ENCODE data around the gene PDE2A.

Gene PDE2A

DNA sequence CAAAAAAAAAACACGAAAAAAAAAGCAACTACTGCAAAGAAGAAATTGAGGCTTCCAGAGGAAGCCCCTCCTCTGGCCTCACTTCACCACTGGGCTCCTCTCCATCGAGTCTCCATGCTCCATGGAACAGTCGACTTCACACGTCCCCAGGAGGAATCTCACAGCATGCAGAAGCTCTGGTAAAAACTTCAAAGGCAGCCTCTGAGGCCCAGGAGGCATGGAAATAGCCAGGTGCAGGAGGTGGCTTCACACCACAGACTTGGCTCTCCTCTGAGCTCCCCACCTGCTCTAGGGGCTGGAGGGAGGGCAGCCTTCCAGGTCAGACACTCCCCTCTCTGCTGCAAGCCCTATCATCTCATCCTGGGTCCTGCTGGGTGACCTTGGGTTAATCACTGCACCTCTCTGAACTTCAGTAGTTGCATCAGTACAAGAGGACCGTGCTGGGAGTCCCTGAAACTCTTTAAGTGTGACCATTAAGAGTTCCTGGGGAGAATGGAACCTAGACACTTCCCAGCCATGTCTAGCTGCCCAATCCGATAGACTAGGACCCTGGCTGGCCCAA is 8.2 kb downstream of the PDE2A start:
- H3K9ac ChIP-seq (ENCODE audit: low read depth, low read length) = no peak overlapping the region
- peaks cover 2% of the 10 kb centered on the region for H3K4me1 ChIP-seq (ENCODE audit: control insufficient read depth, insufficient read depth, low read length)
- H3K27me3 ChIP-seq (ENCODE audit: control insufficient read depth, insufficient read depth, low read length) = peaks cover 6% of the 10 kb centered on the region
- H3K9me3 ChIP-seq (ENCODE audit: control insufficient read depth, insufficient read depth, low read length) = peaks cover 6% of the 10 kb centered on the region
- no peak overlapping the region for H3K4me3 ChIP-seq (ENCODE audit: low read depth, low read length)
- H3K36me3 ChIP-seq (ENCODE audit: control insufficient read depth, insufficient read depth, low read length) = no peaks in the 10 kb centered on the region

DNA sequence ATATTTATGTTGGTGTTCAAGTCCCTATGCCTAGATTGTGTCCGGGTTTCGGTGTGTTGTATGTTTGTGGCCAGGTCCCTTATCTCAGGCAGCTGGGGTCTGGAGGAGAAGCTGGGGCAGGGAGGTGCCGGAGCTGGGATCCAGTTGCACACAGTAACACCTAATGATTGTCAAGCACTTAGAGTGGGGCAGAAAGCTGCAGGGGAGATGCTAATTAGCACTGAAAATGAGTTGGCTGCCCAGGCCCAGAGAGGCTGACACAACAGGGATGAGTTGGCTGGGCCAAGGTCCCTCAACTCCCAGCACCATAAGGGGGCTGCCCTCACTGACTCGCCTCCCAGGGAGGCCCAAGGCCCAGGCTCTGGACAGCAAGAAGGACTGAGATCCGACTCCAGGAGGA is 12.2 kb downstream of the PDE2A start:
- Histone ChIP-seq H3K9me3 (ENCODE audit: control insufficient read depth, insufficient read depth, low read length) (no peaks in the 10 kb centered on the region), H3K4me1 (ENCODE audit: control insufficient read depth, insufficient read depth, low read length) (no peaks in the 10 kb centered on the region), H3K36me3 (ENCODE audit: control insufficient read depth, insufficient read depth, low read length) (no peaks in the 10 kb centered on the region), H3K4me3 (ENCODE audit: low read depth, low read length) (no peak overlapping the region), H3K27me3 (ENCODE audit: control insufficient read depth, insufficient read depth, low read length) (no peaks in the 10 kb centered on the region), H3K9ac (ENCODE audit: low read depth, low read length) (no peak overlapping the region)

- no peak overlapping the region for H3K9ac ChIP-seq (ENCODE audit: low read depth, low read length)
- H3K36me3 ChIP-seq (ENCODE audit: control insufficient read depth, insufficient read depth, low read length) = no peaks in the 10 kb centered on the region
- H3K27me3 ChIP-seq (ENCODE audit: control insufficient read depth, insufficient read depth, low read length) = no peaks in the 10 kb centered on the region
- H3K9me3 ChIP-seq (ENCODE audit: control insufficient read depth, insufficient read depth, low read length) = no peaks in the 10 kb centered on the region
- H3K4me3 ChIP-seq (ENCODE audit: low read depth, low read length) = no peak overlapping the region
- peaks cover 3% of the 10 kb centered on the region for H3K4me1 ChIP-seq (ENCODE audit: control insufficient read depth, insufficient read depth, low read length)
Observed at GRCh38 chr11:72661486-72661885, 12.7 kb downstream of the PDE2A start.

DNA sequence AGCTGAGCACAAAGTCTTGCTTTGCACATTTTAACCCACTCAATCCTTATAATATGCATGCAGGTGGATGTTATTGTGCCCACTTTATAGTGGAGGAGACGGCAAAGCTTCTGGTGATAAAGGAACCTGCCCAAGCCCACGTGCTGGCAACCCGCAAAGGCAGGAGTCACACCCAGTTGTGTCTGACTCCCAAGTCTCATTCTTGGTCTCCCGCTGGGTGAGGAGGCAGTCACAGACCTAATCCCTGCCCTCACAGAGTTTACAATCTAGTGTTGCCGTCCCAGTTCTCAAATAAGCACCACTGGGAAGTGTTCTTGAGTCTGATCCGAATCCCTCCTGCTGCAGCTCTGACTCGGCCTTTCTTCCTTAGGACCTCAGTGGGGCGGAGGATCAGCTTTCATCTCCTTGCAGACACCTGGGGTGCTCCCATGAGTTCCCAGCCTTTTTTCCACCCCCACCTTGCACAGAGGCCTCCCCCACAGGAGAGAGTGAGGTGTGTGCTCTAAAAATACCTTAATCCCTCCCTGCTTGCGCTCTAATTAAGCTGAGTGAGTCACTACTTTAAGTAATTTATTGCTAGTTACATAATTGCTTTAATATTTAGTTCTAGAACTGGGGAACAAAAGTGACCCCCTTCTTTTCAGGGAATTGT is 15.1 kb downstream of the PDE2A start:
- H3K9me3 ChIP-seq (ENCODE audit: control insufficient read depth, insufficient read depth, low read length) = no peaks in the 10 kb centered on the region
- no peak overlapping the region for H3K9ac ChIP-seq (ENCODE audit: low read depth, low read length)
- H3K27me3 ChIP-seq (ENCODE audit: control insufficient read depth, insufficient read depth, low read length) = peaks cover 2% of the 10 kb centered on the region
- no peak overlapping the region for H3K4me3 ChIP-seq (ENCODE audit: low read depth, low read length)
- peaks cover 3% of the 10 kb centered on the region for H3K4me1 ChIP-seq (ENCODE audit: control insufficient read depth, insufficient read depth, low read length)
- H3K36me3 ChIP-seq (ENCODE audit: control insufficient read depth, insufficient read depth, low read length) = no peaks in the 10 kb centered on the region

- Histone ChIP-seq H3K9ac (ENCODE audit: low read depth, low read length) (no peak overlapping the region), H3K4me1 (ENCODE audit: control insufficient read depth, insufficient read depth, low read length) (peaks cover 8% of the 10 kb centered on the region), H3K36me3 (ENCODE audit: control insufficient read depth, insufficient read depth, low read length) (no peaks in the 10 kb centered on the region), H3K9me3 (ENCODE audit: control insufficient read depth, insufficient read depth, low read length) (no peaks in the 10 kb centered on the region), H3K27me3 (ENCODE audit: control insufficient read depth, insufficient read depth, low read length) (peaks cover 2% of the 10 kb centered on the region), H3K4me3 (ENCODE audit: low read depth, low read length) (no peak overlapping the region)
Observed at GRCh38 chr11:72657411-72658100, 16.7 kb downstream of the PDE2A start.

GRCh38 chr11:72655896-72656464 is 18.2 kb downstream of the PDE2A start:
- Histone ChIP-seq H3K9ac (ENCODE audit: low read depth, low read length) (no peak overlapping the region), H3K9me3 (ENCODE audit: control insufficient read depth, insufficient read depth, low read length) (no peaks in the 10 kb centered on the region), H3K4me3 (ENCODE audit: low read depth, low read length) (no peak overlapping the region), H3K36me3 (ENCODE audit: control insufficient read depth, insufficient read depth, low read length) (no peaks in the 10 kb centered on the region), H3K27me3 (ENCODE audit: control insufficient read depth, insufficient read depth, low read length) (peaks cover 3% of the 10 kb centered on the region), H3K4me1 (ENCODE audit: control insufficient read depth, insufficient read depth, low read length) (peaks cover 8% of the 10 kb centered on the region)

- H3K36me3 ChIP-seq (ENCODE audit: control insufficient read depth, insufficient read depth, low read length) = no peaks in the 10 kb centered on the region
- H3K27me3 ChIP-seq (ENCODE audit: control insufficient read depth, insufficient read depth, low read length) = peaks cover 4% of the 10 kb centered on the region
- H3K4me1 ChIP-seq (ENCODE audit: control insufficient read depth, insufficient read depth, low read length) = peaks cover 8% of the 10 kb centered on the region
- no peaks in the 10 kb centered on the region for H3K9me3 ChIP-seq (ENCODE audit: control insufficient read depth, insufficient read depth, low read length)
- no peak overlapping the region for H3K9ac ChIP-seq (ENCODE audit: low read depth, low read length)
- H3K4me3 ChIP-seq (ENCODE audit: low read depth, low read length) = no peak overlapping the region
Observed at GRCh38 chr11:72655014-72655413, 19.2 kb downstream of the PDE2A start.

- Histone ChIP-seq H3K4me1 (ENCODE audit: control insufficient read depth, insufficient read depth, low read length) (peaks cover 8% of the 10 kb centered on the region), H3K36me3 (ENCODE audit: control insufficient read depth, insufficient read depth, low read length) (no peaks in the 10 kb centered on the region), H3K9me3 (ENCODE audit: control insufficient read depth, insufficient read depth, low read length) (no peaks in the 10 kb centered on the region), H3K27me3 (ENCODE audit: control insufficient read depth, insufficient read depth, low read length) (peaks cover 4% of the 10 kb centered on the region), H3K4me3 (ENCODE audit: low read depth, low read length) (no peak overlapping the region), H3K9ac (ENCODE audit: low read depth, low read length) (no peak overlapping the region)
Observed at GRCh38 chr11:72653649-72654048, 20.6 kb downstream of the PDE2A start.

DNA sequence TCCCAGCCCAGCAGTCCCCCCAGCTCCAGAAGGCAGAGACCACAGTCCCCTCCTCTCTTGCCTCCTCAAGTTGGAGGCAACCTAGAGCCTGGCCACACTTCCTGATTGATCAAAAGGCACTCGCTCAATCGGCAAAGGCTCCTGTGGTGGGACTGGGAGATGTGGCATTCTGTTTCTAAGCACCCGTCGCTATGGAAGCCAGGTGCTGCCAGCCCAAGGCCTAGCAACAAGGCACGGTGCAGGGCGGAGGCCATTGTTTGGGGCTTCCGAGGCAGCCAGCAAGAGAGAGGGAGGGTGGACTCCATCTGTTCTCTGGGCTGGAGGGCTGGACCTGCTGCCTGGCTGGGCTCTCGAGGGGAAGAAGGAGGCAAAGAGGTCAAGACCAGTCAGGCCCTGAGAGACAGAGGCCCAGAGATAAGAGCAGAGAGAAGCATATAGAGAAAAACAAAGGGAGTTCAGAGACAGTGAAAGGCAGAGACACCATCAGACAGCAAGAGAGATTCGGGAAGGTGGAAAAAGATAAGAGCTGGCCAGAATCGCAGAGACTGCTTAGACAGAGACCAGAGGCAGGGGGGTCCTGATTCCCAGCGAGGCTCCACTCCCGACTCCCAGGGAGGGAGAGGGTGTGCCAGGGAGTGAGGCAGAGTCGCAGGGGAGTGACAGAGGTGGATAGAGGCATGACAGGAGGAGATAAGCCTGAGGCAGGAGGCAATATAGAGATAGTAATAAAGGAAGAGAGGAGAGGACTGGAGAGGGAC is 21.2 kb downstream of the PDE2A start:
- no peaks in the 10 kb centered on the region for H3K36me3 ChIP-seq (ENCODE audit: control insufficient read depth, insufficient read depth, low read length)
- no peaks in the 10 kb centered on the region for H3K9me3 ChIP-seq (ENCODE audit: control insufficient read depth, insufficient read depth, low read length)
- peaks cover 4% of the 10 kb centered on the region for H3K27me3 ChIP-seq (ENCODE audit: control insufficient read depth, insufficient read depth, low read length)
- H3K4me3 ChIP-seq (ENCODE audit: low read depth, low read length) = no peak overlapping the region
- H3K4me1 ChIP-seq (ENCODE audit: control insufficient read depth, insufficient read depth, low read length) = peaks cover 8% of the 10 kb centered on the region
- H3K9ac ChIP-seq (ENCODE audit: low read depth, low read length) = no peak overlapping the region

- Histone ChIP-seq H3K4me3 (ENCODE audit: low read depth, low read length) (no peak overlapping the region), H3K9ac (ENCODE audit: low read depth, low read length) (no peak overlapping the region), H3K4me1 (ENCODE audit: control insufficient read depth, insufficient read depth, low read length) (peaks cover 8% of the 10 kb centered on the region), H3K36me3 (ENCODE audit: control insufficient read depth, insufficient read depth, low read length) (no peaks in the 10 kb centered on the region), H3K27me3 (ENCODE audit: control insufficient read depth, insufficient read depth, low read length) (peaks cover 4% of the 10 kb centered on the region), H3K9me3 (ENCODE audit: control insufficient read depth, insufficient read depth, low read length) (no peaks in the 10 kb centered on the region)
Observed at GRCh38 chr11:72652133-72652532, 22.1 kb downstream of the PDE2A start.

DNA sequence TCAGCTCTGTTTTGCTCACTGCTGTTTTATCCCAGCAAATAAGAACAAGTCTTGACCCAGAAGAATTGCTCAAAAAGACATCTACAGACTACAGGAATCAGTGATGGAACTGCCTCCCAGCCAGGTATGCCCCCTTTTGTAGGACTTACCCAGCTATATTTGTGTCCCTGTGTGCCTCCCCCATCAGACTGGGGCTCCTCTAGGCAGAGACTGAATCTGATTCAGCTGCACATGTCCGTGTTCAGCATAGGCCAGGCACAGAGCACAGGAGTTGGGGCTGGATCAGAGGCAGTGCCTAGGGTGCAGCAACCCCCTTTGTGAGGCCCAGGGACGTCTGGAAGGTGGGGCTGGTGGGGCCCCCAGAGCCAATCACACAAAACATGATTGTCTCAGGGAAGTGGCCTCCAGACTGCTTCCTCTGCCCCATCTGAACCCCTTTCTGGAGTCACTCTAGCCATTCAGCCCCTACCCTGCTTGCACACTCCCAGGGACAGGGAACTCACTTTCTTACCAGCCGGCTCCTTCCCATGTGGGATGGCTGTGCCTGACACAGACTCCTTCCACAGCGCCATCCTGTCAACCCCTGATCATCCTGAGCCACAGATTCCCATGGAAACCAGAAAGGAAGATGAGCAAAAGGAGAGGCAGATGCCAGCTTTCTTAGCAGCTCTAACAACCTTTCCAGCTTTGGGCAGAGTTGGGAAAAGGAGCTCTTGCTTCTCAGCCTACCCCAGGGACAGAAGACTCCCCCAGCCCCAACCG is 24.8 kb downstream of the PDE2A start:
- Histone ChIP-seq H3K36me3 (ENCODE audit: control insufficient read depth, insufficient read depth, low read length) (no peaks in the 10 kb centered on the region), H3K9ac (ENCODE audit: low read depth, low read length) (no peak overlapping the region), H3K27me3 (ENCODE audit: control insufficient read depth, insufficient read depth, low read length) (peaks cover 2% of the 10 kb centered on the region), H3K4me3 (ENCODE audit: low read depth, low read length) (no peak overlapping the region), H3K9me3 (ENCODE audit: control insufficient read depth, insufficient read depth, low read length) (no peaks in the 10 kb centered on the region), H3K4me1 (ENCODE audit: control insufficient read depth, insufficient read depth, low read length) (peaks cover 4% of the 10 kb centered on the region)

Data from iPS-15b (cell line).